Esophagus muscularis mucosa (tissue), 4 donors: ENCODE measurements around the gene CD82. TPM values are rescaled to one million over a fixed set of nuclear protein-coding genes. Genes with fewer than 3 reads are reported as not detected.

Experiments used
- DNase-seq: peaks from one replicate; pipeline ENCODE4 v3.0.0-alpha.2; 2017; ENCODE audit errors: extremely low spot score
- H3K27ac ChIP-seq, 4 donors: fragments of 200-600 bp; sonication (generic); replicated peaks in 1 of 4; 1 replicate in 3 of 4; 2 replicates in 1 of 4; pipeline ENCODE4 v1.5.1; 2016 to 2019; ENCODE audit warnings: mild to moderate bottlenecking in 1 of 4
- H3K27me3 ChIP-seq, 4 donors: fragments of 200-600 bp; sonication (generic); one replicate each; pipeline versions ENCODE4 v1.5.1 to v1.6.0; 2016 to 2019
- H3K36me3 ChIP-seq, 4 donors: fragments of 200-600 bp; sonication (generic); one replicate each; pipeline ENCODE4 v1.5.1; 2016 to 2019
- H3K4me1 ChIP-seq, 4 donors: fragments of 200-600 bp; sonication (generic); one replicate each; pipeline ENCODE4 v1.5.1; 2016 to 2019
- H3K4me3 ChIP-seq, 4 donors: fragments of 200-600 bp; sonication (generic); 1 replicate in 2 of 4; 2 replicates in 2 of 4; pipeline ENCODE4 v1.5.1; 2016 to 2019; ENCODE audit warnings: mild to moderate bottlenecking in 4 of 4, moderate library complexity in 1 of 4
- H3K9me3 ChIP-seq, 4 donors: fragments of 200-600 bp; sonication (generic); 1 replicate in 3 of 4; 2 replicates in 1 of 4; pipeline ENCODE4 v1.5.1; 2016 to 2019
- EP300 ChIP-seq: sonication (generic); formaldehyde crosslinking; IDR thresholded peaks from one replicate; pipeline ENCODE4 v1.6.1; 2017; ENCODE audit warnings: antibody characterized with exemption
- POLR2A ChIP-seq: fragments of 450-650 bp; IDR thresholded peaks from one replicate; pipeline ENCODE4 v1.6.1; 2017; ENCODE audit warnings: antibody characterized with exemption, moderate library complexity, mild to moderate bottlenecking, low read depth
- POLR2AphosphoS5 ChIP-seq, 2 donors: sonication (generic); formaldehyde crosslinking; IDR thresholded peaks; one replicate each; pipeline ENCODE4 v1.6.1; 2017; ENCODE audit warnings: antibody characterized with exemption in 2 of 2
- WGBS: methylation state at CpG from one replicate; pipeline ENCODE4 v1.1.5; 2018; 5-methylcytosine and 5-hydroxymethylcytosine counted together
- intact Hi-C: fragments of 100-400 bp; cut with DNase I; formaldehyde crosslinking; loops from one replicate; pipeline ENCODE4 v1.15.1; 2023
- total RNA-seq, 4 donors: library from RNA; depleted of rRNA; stranded (reverse); fragments of >200 nt; gene quantifications; one replicate each; pipeline versions ENCODE4 v1.1.0 to v1.2.1, GENCODE V29; 2016
- TF ChIP-seq, protein P1 (sequence below), 3 experiments: fragments of 200-600 bp in 2 of 3; fragments of 450-650 bp in 1 of 3; sonication (generic) in 2 of 3; IDR thresholded peaks; one replicate each; pipeline ENCODE4 v1.5.1; 2017 to 2019; ENCODE audit warnings: antibody characterized with exemption in 3 of 3, mild to moderate bottlenecking in 2 of 3, moderate library complexity in 1 of 3

The CD82 gene
- total RNA-seq, 4 donors from 2014 or later, result 11.0 to 20.6 (median 16.3) TPM

DNA sequence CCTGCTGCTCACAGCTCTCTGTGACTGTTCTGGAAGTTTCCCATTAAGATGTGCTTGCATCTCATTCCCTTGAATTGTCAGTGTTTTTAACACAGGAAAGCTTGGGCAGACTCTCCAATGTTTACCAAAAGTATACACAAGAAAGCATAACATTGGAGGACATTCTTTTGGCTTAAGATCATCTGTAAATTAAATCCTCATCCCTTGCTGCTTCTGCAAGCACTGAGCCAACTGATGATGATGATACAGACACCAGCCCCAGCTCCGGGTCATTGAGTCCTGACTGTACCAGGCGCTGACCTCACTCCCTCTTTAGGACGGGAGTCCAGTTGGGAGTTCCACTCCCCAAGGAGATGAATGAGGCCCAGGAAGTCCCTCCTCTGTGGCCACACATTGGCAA, 23.8 kb downstream of the CD82 start:
- WGBS, result 59% methylated on average over 3 of the region's 3 CpGs
- no peak for TF ChIP-seq EP300
- TF ChIP-seq, protein P1, sequence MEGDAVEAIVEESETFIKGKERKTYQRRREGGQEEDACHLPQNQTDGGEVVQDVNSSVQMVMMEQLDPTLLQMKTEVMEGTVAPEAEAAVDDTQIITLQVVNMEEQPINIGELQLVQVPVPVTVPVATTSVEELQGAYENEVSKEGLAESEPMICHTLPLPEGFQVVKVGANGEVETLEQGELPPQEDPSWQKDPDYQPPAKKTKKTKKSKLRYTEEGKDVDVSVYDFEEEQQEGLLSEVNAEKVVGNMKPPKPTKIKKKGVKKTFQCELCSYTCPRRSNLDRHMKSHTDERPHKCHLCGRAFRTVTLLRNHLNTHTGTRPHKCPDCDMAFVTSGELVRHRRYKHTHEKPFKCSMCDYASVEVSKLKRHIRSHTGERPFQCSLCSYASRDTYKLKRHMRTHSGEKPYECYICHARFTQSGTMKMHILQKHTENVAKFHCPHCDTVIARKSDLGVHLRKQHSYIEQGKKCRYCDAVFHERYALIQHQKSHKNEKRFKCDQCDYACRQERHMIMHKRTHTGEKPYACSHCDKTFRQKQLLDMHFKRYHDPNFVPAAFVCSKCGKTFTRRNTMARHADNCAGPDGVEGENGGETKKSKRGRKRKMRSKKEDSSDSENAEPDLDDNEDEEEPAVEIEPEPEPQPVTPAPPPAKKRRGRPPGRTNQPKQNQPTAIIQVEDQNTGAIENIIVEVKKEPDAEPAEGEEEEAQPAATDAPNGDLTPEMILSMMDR (IDR thresholded peaks at IDR 0.05), result no peak
- TF ChIP-seq POLR2AphosphoS5 (IDR thresholded peaks at IDR 0.05), result peak; percentile 17 to 56
- no peaks in the 10 kb centered on the region for H3K9me3 ChIP-seq
- intact Hi-C loops, result no loop called here
- H3K27me3 ChIP-seq, result no peaks in the 10 kb centered on the region
- no peak for DNase-seq
- H3K36me3 ChIP-seq, result peaks cover 0 to 10% (median 5%) of the 10 kb centered on the region in 4 donors
- no peak overlapping the region for H3K4me3 ChIP-seq
- H3K4me1 ChIP-seq, result peaks cover 26 to 75% (median 74%) of the 10 kb centered on the region in 4 donors
- H3K27ac ChIP-seq, result peak overlapping the region; percentile 52 to 79 (median 67)

DNA sequence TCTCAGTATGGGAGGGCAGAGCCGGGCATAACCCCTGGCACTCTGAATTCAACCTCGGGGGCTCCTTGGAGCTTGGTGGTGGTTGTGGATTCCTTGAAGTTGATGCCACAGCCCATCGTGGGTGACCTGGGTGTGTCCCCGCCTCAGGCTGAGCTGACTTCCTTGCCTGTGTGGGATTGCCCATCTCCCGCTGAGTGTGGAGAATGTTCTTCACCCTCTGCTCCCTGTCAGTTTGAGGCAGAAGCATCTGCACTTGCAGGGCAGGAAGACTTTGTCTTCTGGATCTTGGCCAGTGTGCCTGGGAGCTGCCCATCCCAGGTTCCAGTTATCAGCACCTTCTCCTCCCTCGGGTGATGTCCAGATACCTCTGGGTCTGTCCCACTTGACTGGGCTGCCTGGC, 25.3 kb downstream of the CD82 start:
- TF ChIP-seq POLR2A (no peak), POLR2AphosphoS5 (IDR thresholded peaks at IDR 0.05) (no peak)
- TF ChIP-seq, protein P1 (IDR thresholded peaks at IDR 0.05), result no peak
- H3K36me3 ChIP-seq, result peaks cover 0 to 10% (median 5%) of the 10 kb centered on the region in 4 donors
- WGBS, result 65% methylated on average over 6 of the region's 6 CpGs
- H3K27me3 ChIP-seq, result no peaks in the 10 kb centered on the region
- H3K27ac ChIP-seq, result peak overlapping the region; percentile 59 to 90 (median 78)
- H3K4me1 ChIP-seq, result peaks cover 22 to 75% (median 73%) of the 10 kb centered on the region in 4 donors
- H3K4me3 ChIP-seq, result no peak overlapping the region
- no peak for DNase-seq
- intact Hi-C loops, result no loop called here
- no peaks in the 10 kb centered on the region for H3K9me3 ChIP-seq

DNA sequence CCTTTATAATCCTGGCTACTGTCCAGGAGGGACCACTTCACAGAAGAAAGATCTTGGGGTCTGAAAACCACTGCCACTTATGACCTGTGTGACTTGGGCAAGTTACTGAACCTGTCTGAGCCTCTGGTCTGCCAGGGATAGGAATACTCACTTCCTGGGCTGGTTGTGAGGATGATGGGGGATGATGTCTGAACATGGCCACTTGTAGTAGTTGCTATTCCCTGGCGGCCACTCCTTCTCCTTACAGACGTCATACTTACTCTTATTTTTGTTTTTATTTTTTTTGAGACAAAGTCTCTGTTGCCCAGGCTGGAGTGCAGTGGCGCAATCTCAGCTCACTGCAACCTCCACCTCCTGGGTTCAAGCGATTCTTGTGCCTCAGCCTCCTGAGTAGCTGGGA, 26.1 kb downstream of the CD82 start:
- H3K4me1 ChIP-seq, result peaks cover 30 to 82% (median 81%) of the 10 kb centered on the region in 4 donors
- intact Hi-C loops, result no loop called here
- no peaks in the 10 kb centered on the region for H3K27me3 ChIP-seq
- H3K9me3 ChIP-seq, result no peaks in the 10 kb centered on the region
- 89% methylated on average over 4 of the region's 4 CpGs for WGBS
- peak overlapping the region; percentile 59 to 90 (median 78) for H3K27ac ChIP-seq
- H3K36me3 ChIP-seq, result peaks cover 0 to 10% (median 5%) of the 10 kb centered on the region in 4 donors
- DNase-seq, result no peak
- TF ChIP-seq EP300 (no peak), POLR2AphosphoS5 (IDR thresholded peaks at IDR 0.05) (no peak), POLR2A (no peak)
- TF ChIP-seq, protein P1 (IDR thresholded peaks at IDR 0.05), result no peak
- no peak overlapping the region for H3K4me3 ChIP-seq

DNA sequence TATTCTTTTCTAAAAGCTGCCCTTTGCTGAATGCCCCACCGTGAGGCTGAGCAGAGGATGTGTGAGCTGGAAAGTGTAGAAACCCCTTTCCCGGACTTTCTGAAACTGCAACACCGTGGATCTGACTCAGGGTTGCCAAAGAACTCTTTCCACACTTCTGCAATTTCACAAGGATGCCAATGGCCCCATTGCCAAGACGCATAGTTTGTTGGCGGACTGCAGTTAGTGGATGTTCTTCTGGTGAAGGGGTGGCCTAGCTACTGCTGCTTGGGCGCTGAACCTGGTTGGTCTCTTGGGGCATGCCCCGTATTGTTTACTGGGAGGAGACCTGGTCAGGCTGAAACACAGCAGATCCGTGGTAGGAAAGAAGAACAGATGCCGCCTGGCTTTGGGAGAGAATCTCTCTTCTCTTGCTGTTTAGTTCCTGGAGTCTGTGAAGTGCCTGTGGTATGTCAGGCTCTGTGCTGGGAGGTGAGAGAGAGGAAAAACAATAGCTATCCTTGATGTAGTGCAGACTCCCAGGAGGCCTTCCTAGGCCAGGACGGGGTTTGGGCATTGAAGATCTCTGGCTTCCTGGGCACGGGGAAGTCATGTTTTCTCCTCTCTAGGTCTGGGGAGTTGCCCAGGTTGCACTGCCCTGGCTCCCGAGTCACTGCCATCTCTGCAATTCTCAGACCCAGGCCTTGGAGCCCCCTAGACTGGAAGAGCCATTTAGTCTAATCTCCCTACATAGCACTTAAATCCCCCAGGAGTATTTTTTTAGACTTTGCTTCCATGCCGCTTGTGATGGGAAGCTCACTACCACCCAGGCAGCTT, 26.9 kb downstream of the CD82 start:
- intact Hi-C loops, result no loop called here
- 50% methylated on average over 13 of the region's 13 CpGs for WGBS
- Histone ChIP-seq H3K36me3 (peaks cover 0 to 8% (median 4%) of the 10 kb centered on the region in 4 donors), H3K4me3 (no peak overlapping the region), H3K27me3 (no peaks in the 10 kb centered on the region), H3K27ac (peak overlapping the region; percentile 59 to 90 (median 78)), H3K9me3 (no peaks in the 10 kb centered on the region), H3K4me1 (peaks cover 34 to 90% (median 88%) of the 10 kb centered on the region in 4 donors)
- TF ChIP-seq EP300, result no peak
- peak; percentile 72 to 88 for TF ChIP-seq POLR2AphosphoS5 (IDR thresholded peaks at IDR 0.05)
- peak; percentile 94 for DNase-seq

DNA sequence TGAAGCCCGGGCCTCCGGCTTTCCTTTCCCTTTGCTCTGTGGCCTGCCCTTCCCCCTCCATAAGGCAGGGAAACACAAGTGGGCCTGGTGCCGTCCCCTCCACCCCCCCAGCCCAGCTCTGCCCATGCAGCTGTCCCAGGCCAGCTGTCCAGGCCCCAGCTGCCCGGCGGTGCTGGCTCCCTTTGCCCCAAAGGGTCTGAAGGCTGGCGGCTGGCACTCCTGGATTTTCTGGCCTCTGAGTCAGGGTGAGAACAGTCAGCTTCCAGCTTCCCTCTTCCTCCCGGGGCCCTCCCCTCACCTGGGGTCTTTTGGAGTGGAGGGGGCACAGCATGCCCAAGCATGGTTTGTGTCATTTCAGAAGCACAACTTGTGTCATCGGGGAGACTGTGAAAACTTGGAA, 27.8 kb downstream of the CD82 start:
- no peaks in the 10 kb centered on the region for H3K9me3 ChIP-seq
- no peak overlapping the region for H3K4me3 ChIP-seq
- TF ChIP-seq, protein P1 (IDR thresholded peaks at IDR 0.05), result no peak
- intact Hi-C loops, result no loop called here
- DNase-seq, result no peak
- peaks cover 0 to 2% (median 0%) of the 10 kb centered on the region in 4 donors for H3K36me3 ChIP-seq
- 73% methylated on average over 6 of the region's 8 CpGs for WGBS
- H3K27ac ChIP-seq, result peak overlapping the region; percentile 59 to 90 (median 78)
- peaks cover 38 to 96% (median 95%) of the 10 kb centered on the region in 4 donors for H3K4me1 ChIP-seq
- H3K27me3 ChIP-seq, result no peaks in the 10 kb centered on the region
